ENCODE data around the gene AOPEP.

AOPEP gene

DNA sequence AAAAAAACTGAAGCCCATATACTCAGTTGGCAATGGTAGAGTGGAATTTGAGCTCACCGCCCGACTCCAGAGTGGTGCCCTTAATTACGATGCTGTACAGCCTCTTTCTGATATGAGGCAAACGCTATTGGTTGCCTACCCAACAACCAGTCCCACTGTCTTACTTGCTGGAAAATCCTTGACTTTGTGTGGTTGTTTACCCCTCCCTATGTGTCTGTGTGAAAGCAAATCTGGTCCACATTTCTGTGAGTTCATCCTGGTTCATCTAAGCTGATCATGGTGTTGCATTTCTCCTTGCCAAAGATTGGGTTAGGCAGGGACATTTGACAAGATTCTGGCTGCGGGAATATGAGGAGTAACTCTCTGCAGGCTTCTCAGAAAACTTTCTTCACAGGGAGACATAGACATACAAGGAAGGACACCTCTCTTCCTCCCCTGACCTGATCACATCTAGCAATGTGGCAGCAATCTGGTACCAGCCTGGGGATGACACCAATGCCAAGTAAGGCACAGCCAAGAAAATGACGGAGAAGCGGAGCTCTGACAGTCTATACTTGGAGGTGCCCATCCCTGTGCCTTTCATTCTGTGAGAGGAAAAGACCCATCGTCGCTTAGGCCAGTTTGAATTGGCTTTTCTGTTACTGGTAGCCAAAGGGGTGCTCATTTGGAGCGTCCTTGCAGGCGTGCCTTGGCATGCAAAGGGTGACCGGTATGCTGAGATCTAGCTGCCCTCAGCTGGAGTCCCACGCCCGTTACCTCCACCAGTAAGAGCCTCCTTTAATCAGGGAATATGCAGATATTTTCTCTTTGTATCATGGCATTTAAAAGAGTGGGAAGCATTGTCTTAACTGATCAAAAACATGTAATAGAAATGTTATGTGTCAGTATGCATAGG lies 124.3 kb downstream of the AOPEP start:
- no peak overlapping the region for H3K27ac ChIP-seq
- TF ChIP-seq, protein P1, sequence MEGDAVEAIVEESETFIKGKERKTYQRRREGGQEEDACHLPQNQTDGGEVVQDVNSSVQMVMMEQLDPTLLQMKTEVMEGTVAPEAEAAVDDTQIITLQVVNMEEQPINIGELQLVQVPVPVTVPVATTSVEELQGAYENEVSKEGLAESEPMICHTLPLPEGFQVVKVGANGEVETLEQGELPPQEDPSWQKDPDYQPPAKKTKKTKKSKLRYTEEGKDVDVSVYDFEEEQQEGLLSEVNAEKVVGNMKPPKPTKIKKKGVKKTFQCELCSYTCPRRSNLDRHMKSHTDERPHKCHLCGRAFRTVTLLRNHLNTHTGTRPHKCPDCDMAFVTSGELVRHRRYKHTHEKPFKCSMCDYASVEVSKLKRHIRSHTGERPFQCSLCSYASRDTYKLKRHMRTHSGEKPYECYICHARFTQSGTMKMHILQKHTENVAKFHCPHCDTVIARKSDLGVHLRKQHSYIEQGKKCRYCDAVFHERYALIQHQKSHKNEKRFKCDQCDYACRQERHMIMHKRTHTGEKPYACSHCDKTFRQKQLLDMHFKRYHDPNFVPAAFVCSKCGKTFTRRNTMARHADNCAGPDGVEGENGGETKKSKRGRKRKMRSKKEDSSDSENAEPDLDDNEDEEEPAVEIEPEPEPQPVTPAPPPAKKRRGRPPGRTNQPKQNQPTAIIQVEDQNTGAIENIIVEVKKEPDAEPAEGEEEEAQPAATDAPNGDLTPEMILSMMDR (conservative IDR thresholded peaks at IDR 0.05): no peak

DNA sequence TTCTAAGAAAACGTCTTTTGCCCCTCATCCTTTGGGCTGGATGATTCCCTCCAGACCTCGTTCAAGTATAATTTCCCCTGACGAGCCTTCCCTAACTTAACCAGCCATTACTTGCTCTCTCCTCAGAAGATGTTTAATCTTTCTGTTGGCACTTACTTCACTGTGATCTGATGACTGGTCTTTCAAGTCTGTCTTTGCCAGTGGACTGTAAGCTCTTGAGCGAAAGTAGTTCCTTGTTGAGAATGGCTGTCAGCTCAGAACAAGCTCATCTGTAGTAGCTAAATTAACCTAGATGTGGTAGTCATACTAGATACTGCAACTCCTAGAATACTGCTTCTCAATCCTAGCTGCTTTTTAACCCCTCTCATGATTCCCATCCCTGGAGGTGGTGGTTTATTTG lies 125.0 kb downstream of the AOPEP start:
- TF ChIP-seq, protein P1 (conservative IDR thresholded peaks at IDR 0.05): no peak
- H3K27ac ChIP-seq: no peak overlapping the region

GRCh38 chr9:94851892-94852291 lies 125.4 kb downstream of the AOPEP start:
- TF ChIP-seq, protein P1 (conservative IDR thresholded peaks at IDR 0.05): no peak
- no peak overlapping the region for H3K27ac ChIP-seq

DNA sequence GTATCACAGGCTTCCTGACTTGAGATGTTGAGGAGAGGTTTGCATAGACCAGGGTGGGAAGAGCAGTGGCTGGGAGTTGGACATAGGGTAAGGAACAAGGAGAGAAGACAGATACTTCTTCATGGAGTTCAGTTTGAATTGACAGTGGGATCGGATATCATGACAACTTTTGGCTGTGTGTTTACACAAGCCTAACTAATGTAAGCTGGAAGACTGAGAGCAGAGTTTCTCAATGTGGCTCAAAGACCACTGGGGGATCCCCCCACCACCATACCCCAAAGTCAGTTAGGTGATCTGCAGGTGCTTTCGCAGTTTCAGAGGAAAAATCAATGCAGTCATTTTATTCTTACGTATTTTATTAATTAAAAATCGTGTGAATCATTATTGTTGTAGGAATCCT lies 125.9 kb downstream of the AOPEP start:
- H3K27ac ChIP-seq: no peak overlapping the region
- TF ChIP-seq, protein P1 (conservative IDR thresholded peaks at IDR 0.05): no peak

DNA sequence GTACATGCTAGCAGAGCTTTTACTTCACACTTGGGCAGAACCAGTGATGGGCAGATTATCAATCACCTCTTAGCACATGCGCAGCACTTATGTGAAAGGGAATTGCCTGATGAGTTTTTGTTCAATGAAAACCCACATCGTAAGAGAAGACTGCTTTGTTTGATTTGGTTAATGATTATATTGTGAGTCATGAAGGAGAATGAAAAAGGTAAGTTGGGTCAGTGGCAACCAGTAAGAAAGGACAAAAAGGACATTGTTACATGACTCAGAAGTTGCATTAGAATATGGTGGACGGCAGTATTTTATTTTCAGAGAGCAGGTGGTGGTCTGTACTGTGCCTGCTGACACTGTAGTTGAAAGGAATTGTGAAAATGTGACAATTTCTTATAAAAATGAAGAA lies 127.4 kb downstream of the AOPEP start:
- H3K27ac ChIP-seq: no peak overlapping the region
- TF ChIP-seq, protein P1 (conservative IDR thresholded peaks at IDR 0.05): no peak

- H3K27ac ChIP-seq: no peak overlapping the region
- TF ChIP-seq, protein P1 (conservative IDR thresholded peaks at IDR 0.05): no peak
Measured at GRCh38 chr9:94855903-94856302, 129.4 kb downstream of the AOPEP start.

- TF ChIP-seq, protein P1 (conservative IDR thresholded peaks at IDR 0.05): peak; percentile 15; the same call in 1 of the 2 replicates
- H3K27ac ChIP-seq: 0 out of 2 replicates have a peak overlapping the region, but pooled peaks have one; percentile 31
Measured at GRCh38 chr9:94857791-94858190, 131.3 kb downstream of the AOPEP start.
